Measurements from ENCODE around the gene NPM3. TPM values are rescaled to one million over a fixed set of nuclear protein-coding genes. Genes with fewer than 3 reads are reported as not detected.

NPM3 gene
- total and polyA plus RNA-seq, 2 of the 8 experiments (the other 6 are each of a cell fraction or from before 2014, with no cell fraction given), result 127 to 175 TPM

GRCh38 chr10:101827919-101828600, 44.8 kb upstream of the NPM3 start:
- Histone ChIP-seq H2BK20ac (ENCODE audit: low read length) (no peak overlapping the region), H4K8ac (ENCODE audit: extremely low read depth, insufficient read depth, low read length) (no peak overlapping the region), H3K18ac (ENCODE audit: extremely low read depth, low read length) (no peak overlapping the region), H3K9ac (replicated peaks in 1 of 4; ENCODE audit: extremely low read depth in 1 of 4, low read depth in 3 of 4, low read length in 3 of 4) (no peak overlapping the region), H4K20me1 (replicated peaks in 1 of 2; ENCODE audit: control insufficient read depth in 1 of 2, insufficient read depth in 2 of 2, low read length in 2 of 2) (peaks cover 4 to 15% of the 10 kb centered on the region in 2 experiments), H3K4me3 (ENCODE audit: extremely low read depth in 1 of 4, insufficient read depth in 2 of 4, low read depth in 3 of 4, low read length in 4 of 4) (no peak overlapping the region), H3K56ac (replicated peaks; ENCODE audit: insufficient read length, low read depth, low read length) (no peak overlapping the region), H3K79me2 (ENCODE audit: control insufficient read depth in 1 of 2, insufficient read depth in 2 of 2, low read length in 2 of 2) (no peaks in the 10 kb centered on the region; a peak in 1 of 4 replicates), H2BK12ac (ENCODE audit: low read depth, low read length) (no peak overlapping the region), H3K4ac (replicated peaks; ENCODE audit: insufficient read length, low read depth, low read length) (no peak overlapping the region), H3K27ac (ENCODE audit: low read depth, low read length) (no peak overlapping the region), H3K23me2 (ENCODE audit: low read depth, low read length) (peaks cover 12% of the 10 kb centered on the region), H4K5ac (ENCODE audit: insufficient read length, low read depth, low read length) (no peak overlapping the region), H3K79me1 (ENCODE audit: low read depth, low read length) (no peaks in the 10 kb centered on the region; the same call in 1 of the 2 replicates), H3K4me2 (ENCODE audit: insufficient read depth in 1 of 2, low read depth in 2 of 2, low read length in 2 of 2) (no peak overlapping the region; a peak in 1 of 4 replicates), H3K9me3 (ENCODE audit: insufficient read depth in 2 of 2, low read depth in 1 of 2, low read length in 1 of 2) (no peaks in the 10 kb centered on the region), H3K23ac (ENCODE audit: insufficient read length) (no peak overlapping the region), H2AK5ac (ENCODE audit: low read depth, low read length) (no peak overlapping the region), H2BK15ac (ENCODE audit: low read length) (no peak overlapping the region), H2BK5ac (ENCODE audit: low read depth, low read length) (no peak overlapping the region), H4K91ac (replicated peaks; ENCODE audit: insufficient read length, low read length) (no peak overlapping the region), H2BK120ac (replicated peaks; ENCODE audit: low read depth, low read length) (no peak overlapping the region), H3K14ac (ENCODE audit: insufficient read length) (no peak overlapping the region), H2AFZ (ENCODE audit: low read length) (no peak overlapping the region), H3K4me1 (replicated peaks in 1 of 4; ENCODE audit: control insufficient read depth in 3 of 4, insufficient read depth in 4 of 4, low read length in 3 of 4) (peaks cover 7 to 21% (median 15%) of the 10 kb centered on the region in 4 experiments), H3K27me3 (replicated peaks in 1 of 4; ENCODE audit: control insufficient read depth in 3 of 4, extremely low read depth in 1 of 4, insufficient read depth in 3 of 4, low read length in 3 of 4) (no peaks in the 10 kb centered on the region), H3K36me3 (ENCODE audit: control insufficient read depth in 2 of 4, insufficient read depth in 4 of 4, low read length in 3 of 4) (no peaks in the 10 kb centered on the region; a peak in 1 of 8 replicates)
- FAIRE-seq (no peak), DNase-seq (ENCODE audit: low read depth in 1 of 2, low spot score in 2 of 2) (no peak)
- WGBS, 2 experiments (ENCODE audit: extremely low coverage in 1 of 2, insufficient coverage in 1 of 2, insufficient read length in 1 of 2, insufficient replicate concordance in 2 of 2, low coverage in 1 of 2, low lambda C conversion rate in 2 of 2, missing lambda C conversion rate in 1 of 2), result 92% methylated on average over 9 of the region's 10 CpGs; no CpG with 5 or more reads in 1 of the 2 experiments
- CTCF ChIA-PET (ENCODE audit: partially characterized antibody), result interaction anchor here (0.9 to 2.1 kb wide), 6 partner anchors 8 to 245 kb away, joined by 3 to 5 read pairs (median 4); partner anchors contain the start of gene KCNIP2
- TF ChIP-seq SIN3A (conservative IDR thresholded peaks at IDR 0.05 in 1 of 2, IDR thresholded peaks at IDR 0.05 in 1 of 2; ENCODE audit: low read depth in 1 of 2, low read length in 2 of 2) (no peak), RBBP5 (IDR thresholded peaks at IDR 0.05; ENCODE audit: borderline replicate concordance, low read depth, low read length) (no peak), CREB1 (IDR thresholded peaks at IDR 0.05) (no peak)
- POLR2A ChIA-PET (ENCODE audit: partially characterized antibody), result interaction anchor here (1.2 to 9.8 kb wide), 2 partner anchors 10 to 11 kb away, joined by 5 to 100 read pairs; partner anchors contain the start of gene OGA

Data from H1 (cell line).